PC-9 (cell line): ENCODE measurements around the gene LRP1. TPM values are rescaled to one million over a fixed set of nuclear protein-coding genes. Genes with fewer than 3 reads are reported as not detected.

Experiments used
- BruUV-seq: library from RNA; stranded (reverse); fragments of 400-500 nt; replicated peaks from 2 replicates; lab custom pipeline; 2021; lab: Mats Ljungman, UMichigan
- CTCF ChIA-PET: fragments of 300-600 bp; sonication (Branson Sonifier 250); formaldehyde crosslinking; loops from one replicate; lab custom pipeline; 2022; ENCODE audit warnings: antibody characterized with exemption; lab: Charles Lee
- POLR2A ChIA-PET: fragments of 300-600 bp; sonication (Branson Sonifier 250); formaldehyde crosslinking; loops from one replicate; lab custom pipeline; 2022; ENCODE audit warnings: antibody characterized with exemption; ENCODE audit not compliant: unreplicated experiment; lab: Charles Lee
- DNase-seq, 2 experiments: peaks; one replicate each; pipeline versions ENCODE4 v3.0.0 to v3.0.0-alpha.2; 2015 to 2022; ENCODE audit warnings: mixed read lengths in 1 of 2
- H2AFZ ChIP-seq: fragments of 200-600 bp; sonication (generic); 2 replicates; pipeline ENCODE4 v1.8.1; 2017; ENCODE audit warnings: antibody characterized with exemption
- H3F3A ChIP-seq: fragments of 200-600 bp; sonication (generic); 2 replicates; pipeline ENCODE4 v1.8.1; 2017; ENCODE audit warnings: antibody characterized with exemption, mild to moderate bottlenecking, low read depth; ENCODE audit not compliant: insufficient read depth
- H3K27ac ChIP-seq: fragments of 200-600 bp; sonication (generic); 2 replicates; pipeline ENCODE4 v1.6.1; 2016; ENCODE audit warnings: mixed run types
- H3K27me3 ChIP-seq: fragments of 200-600 bp; sonication (generic); 2 replicates; pipeline ENCODE4 v1.6.1; 2016; ENCODE audit warnings: low read depth, mixed run types; ENCODE audit not compliant: insufficient read depth
- H3K36me3 ChIP-seq: fragments of 200-600 bp; sonication (generic); 2 replicates; pipeline ENCODE4 v1.6.1; 2016; ENCODE audit warnings: low read depth, mixed run types
- H3K4me1 ChIP-seq: fragments of 200-600 bp; sonication (generic); replicated peaks from 2 replicates; pipeline ENCODE4 v1.6.1; 2016; ENCODE audit warnings: mixed run types; ENCODE audit not compliant: insufficient read depth
- H3K4me2 ChIP-seq: fragments of 200-600 bp; sonication (generic); 2 replicates; pipeline ENCODE4 v1.6.1; 2017; ENCODE audit warnings: mixed run types
- H3K4me3 ChIP-seq: fragments of 200-600 bp; sonication (generic); 2 replicates; pipeline ENCODE4 v1.6.1; 2016; ENCODE audit warnings: mixed run types
- H3K79me2 ChIP-seq: fragments of 200-600 bp; sonication (generic); 2 replicates; pipeline ENCODE4 v1.6.1; 2017; ENCODE audit warnings: low read depth, mixed run types
- H3K9me2 ChIP-seq: fragments of 200-600 bp; sonication (generic); 2 replicates; pipeline ENCODE4 v1.8.1; 2017; ENCODE audit warnings: mild to moderate bottlenecking; ENCODE audit not compliant: insufficient read depth
- H3K9me3 ChIP-seq: fragments of 200-600 bp; sonication (generic); 2 replicates; pipeline ENCODE4 v1.8.1; 2016; ENCODE audit warnings: low read depth; ENCODE audit not compliant: insufficient read depth
- H4K20me1 ChIP-seq: fragments of 200-600 bp; sonication (generic); 2 replicates; pipeline ENCODE4 v1.8.1; 2017; ENCODE audit not compliant: insufficient read depth
- CTCF ChIP-seq: fragments of 200-600 bp; sonication (generic); conservative IDR thresholded peaks from 2 replicates; pipeline ENCODE4 v1.6.1; 2017; ENCODE audit warnings: mixed run types, antibody characterized with exemption, mild to moderate bottlenecking, moderate library complexity
- EZH2 ChIP-seq: fragments of 200-600 bp; sonication (generic); IDR thresholded peaks from 2 replicates; pipeline ENCODE4 v1.8.0; 2017; ENCODE audit warnings: antibody characterized with exemption, low read depth
- intact Hi-C: fragments of 100-400 bp; cut with micrococcal nuclease; formaldehyde crosslinking; loops from one replicate; pipeline ENCODE4 v1.10.0; 2022; ENCODE audit not compliant: unreplicated experiment
- total RNA-seq: library from RNA; stranded (reverse); gene quantifications from 2 replicates; pipeline ENCODE4 v1.2.3, GENCODE V29; 2021

LRP1 gene
- total RNA-seq, 1 experiment from 2014 or later: 51.4 TPM

- H4K20me1 ChIP-seq: 0 out of 2 replicates have a peak, but pooled peaks cover 3% of the 10 kb centered on the region
- CTCF ChIA-PET: interaction anchor here (0.6 to 0.7 kb wide), 2 partner anchors 20 to 22 kb away, joined by 3 to 9 read pairs; no protein-coding TSS in a partner anchor
- no TSS peak for BruUV-seq
- no peaks in the 10 kb centered on the region for H3K9me2 ChIP-seq
- intact Hi-C loops: no loop called here
- no peaks in the 10 kb centered on the region for H3K27me3 ChIP-seq
- no peaks in the 10 kb centered on the region for H3K9me3 ChIP-seq
- no peak overlapping the region for H3K4me2 ChIP-seq
- peaks cover 24% of the 10 kb centered on the region for H3F3A ChIP-seq
- no peaks in the 10 kb centered on the region for H3K36me3 ChIP-seq
- no peak for TF ChIP-seq EZH2
- TF ChIP-seq CTCF: no peak
- H3K27ac ChIP-seq: no peak overlapping the region
- H3K4me1 ChIP-seq: no peaks in the 10 kb centered on the region
- H3K79me2 ChIP-seq: no peaks in the 10 kb centered on the region
- no peak overlapping the region for H3K4me3 ChIP-seq
- H2AFZ ChIP-seq: no peak overlapping the region
- POLR2A ChIA-PET: interaction anchor here (0.7 kb wide), 1 partner anchor 37 kb away, joined by 4 read pairs; no protein-coding TSS in a partner anchor
- no peak for DNase-seq
Measured at GRCh38 chr12:57092529-57092862, 35.8 kb upstream of the LRP1 start.

- ChIA-PET POLR2A (interaction anchor here (0.6 to 1.6 kb wide), 3 partner anchors 15 to 36 kb away, joined by 4 to 6 read pairs (median 4); no protein-coding TSS in a partner anchor), CTCF (interaction anchor here (0.7 kb wide), 2 partner anchors 14 to 22 kb away, joined by 3 to 9 read pairs; no protein-coding TSS in a partner anchor)
- DNase-seq: no peak
- Histone ChIP-seq H2AFZ (no peak overlapping the region), H3K36me3 (no peaks in the 10 kb centered on the region), H3K4me3 (no peak overlapping the region), H3K9me3 (no peaks in the 10 kb centered on the region), H3F3A (peaks cover 22% of the 10 kb centered on the region), H3K27me3 (no peaks in the 10 kb centered on the region), H3K4me2 (no peak overlapping the region), H3K79me2 (no peaks in the 10 kb centered on the region), H3K9me2 (no peaks in the 10 kb centered on the region), H3K4me1 (no peaks in the 10 kb centered on the region), H3K27ac (no peak overlapping the region), H4K20me1 (0 out of 2 replicates have a peak, but pooled peaks cover 3% of the 10 kb centered on the region)
- no peak for TF ChIP-seq EZH2
- no peak; the same call in 1 of the 2 replicates for TF ChIP-seq CTCF
- BruUV-seq: no TSS peak
- intact Hi-C loops: no loop called here
Measured at GRCh38 chr12:57092876-57093414, 35.3 kb upstream of the LRP1 start.

- H3K79me2 ChIP-seq: no peaks in the 10 kb centered on the region
- no peaks in the 10 kb centered on the region for H3K9me2 ChIP-seq
- ChIA-PET POLR2A (interaction anchor here (0.6 to 1.6 kb wide), 2 partner anchors 16 to 19 kb away, joined by 4 to 6 read pairs; no protein-coding TSS in a partner anchor), CTCF (interaction anchor here (0.7 kb wide), 1 partner anchor 14 kb away, joined by 3 read pairs; no protein-coding TSS in a partner anchor)
- no peaks in the 10 kb centered on the region for H3K4me1 ChIP-seq
- H3K4me2 ChIP-seq: no peak overlapping the region
- no peak overlapping the region for H3K4me3 ChIP-seq
- no peaks in the 10 kb centered on the region for H3K9me3 ChIP-seq
- peak; percentile 68; the same call in 1 of the 2 replicates for TF ChIP-seq CTCF
- no peak for TF ChIP-seq EZH2
- BruUV-seq: no TSS peak
- H3F3A ChIP-seq: peaks cover 17% of the 10 kb centered on the region
- peak in 1 of 2 experiments; percentile 38 for DNase-seq
- 0 out of 2 replicates have a peak, but pooled peaks cover 3% of the 10 kb centered on the region for H4K20me1 ChIP-seq
- no peaks in the 10 kb centered on the region for H3K27me3 ChIP-seq
- H2AFZ ChIP-seq: no peak overlapping the region
- no peaks in the 10 kb centered on the region for H3K36me3 ChIP-seq
- intact Hi-C loops: no loop called here
- no peak overlapping the region for H3K27ac ChIP-seq
Measured at GRCh38 chr12:57093415-57094207, 34.7 kb upstream of the LRP1 start.
